GM18519 (cell line): ENCODE data around the gene GAN.

Experiments used
- ATAC-seq: cut with Tn5 transposase; IDR thresholded peaks from one replicate; pipeline ENCODE4 v1.9.1; 2021; ENCODE audit warnings: mild to moderate bottlenecking, moderate library complexity; ENCODE audit not compliant: unreplicated experiment, low FRiP score

The GAN gene

GRCh38 chr16:81314603-81315270 is at the start of gene GAN:
Gene GAN (plus strand): TSS chr16:81314962. CDS start chr16:81315114, 152 bp downstream.
- peak; percentile 88 for ATAC-seq

- ATAC-seq, result no peak
These were observed 49.7 kb upstream of the GAN start for GRCh38 chr16:81265052-81265451.

- ATAC-seq, result no peak
These were observed 48.9 kb upstream of the GAN start for GRCh38 chr16:81265658-81266451.

- ATAC-seq, result no peak
These were observed 48.1 kb upstream of the GAN start for GRCh38 chr16:81266680-81267095.

- no peak for ATAC-seq
These were observed 46.3 kb upstream of the GAN start for GRCh38 chr16:81268509-81268908.

GRCh38 chr16:81273223-81273950 is 41.4 kb upstream of the GAN start:
- ATAC-seq, result no peak

GRCh38 chr16:81275064-81275532 is 39.7 kb upstream of the GAN start:
- ATAC-seq, result no peak

- ATAC-seq, result no peak
These were observed 39.0 kb upstream of the GAN start for GRCh38 chr16:81275795-81276194.

- no peak for ATAC-seq
These were observed 38.4 kb upstream of the GAN start for GRCh38 chr16:81276323-81276722.

GRCh38 chr16:81277541-81278080 is 37.2 kb upstream of the GAN start:
- no peak for ATAC-seq

GRCh38 chr16:81278526-81278925 is 36.2 kb upstream of the GAN start:
- ATAC-seq, result no peak

GRCh38 chr16:81279392-81279791 is 35.4 kb upstream of the GAN start:
- ATAC-seq, result no peak

GRCh38 chr16:81280393-81280792 is 34.4 kb upstream of the GAN start:
- no peak for ATAC-seq

GRCh38 chr16:81283044-81283443 is 31.7 kb upstream of the GAN start:
- no peak for ATAC-seq

- ATAC-seq, result no peak
These were observed 29.7 kb upstream of the GAN start for GRCh38 chr16:81284995-81285600.

- no peak for ATAC-seq
These were observed 28.6 kb upstream of the GAN start for GRCh38 chr16:81286190-81286589.

GRCh38 chr16:81291117-81291516 is 23.6 kb upstream of the GAN start:
- ATAC-seq, result no peak

GRCh38 chr16:81292936-81293335 is 21.8 kb upstream of the GAN start:
- ATAC-seq, result no peak

GRCh38 chr16:81293909-81294802 is 20.6 kb upstream of the GAN start:
- ATAC-seq, result no peak

GRCh38 chr16:81296631-81297030 is 18.1 kb upstream of the GAN start:
- no peak for ATAC-seq
